ENCODE results near the gene AK8.

Gene AK8

DNA sequence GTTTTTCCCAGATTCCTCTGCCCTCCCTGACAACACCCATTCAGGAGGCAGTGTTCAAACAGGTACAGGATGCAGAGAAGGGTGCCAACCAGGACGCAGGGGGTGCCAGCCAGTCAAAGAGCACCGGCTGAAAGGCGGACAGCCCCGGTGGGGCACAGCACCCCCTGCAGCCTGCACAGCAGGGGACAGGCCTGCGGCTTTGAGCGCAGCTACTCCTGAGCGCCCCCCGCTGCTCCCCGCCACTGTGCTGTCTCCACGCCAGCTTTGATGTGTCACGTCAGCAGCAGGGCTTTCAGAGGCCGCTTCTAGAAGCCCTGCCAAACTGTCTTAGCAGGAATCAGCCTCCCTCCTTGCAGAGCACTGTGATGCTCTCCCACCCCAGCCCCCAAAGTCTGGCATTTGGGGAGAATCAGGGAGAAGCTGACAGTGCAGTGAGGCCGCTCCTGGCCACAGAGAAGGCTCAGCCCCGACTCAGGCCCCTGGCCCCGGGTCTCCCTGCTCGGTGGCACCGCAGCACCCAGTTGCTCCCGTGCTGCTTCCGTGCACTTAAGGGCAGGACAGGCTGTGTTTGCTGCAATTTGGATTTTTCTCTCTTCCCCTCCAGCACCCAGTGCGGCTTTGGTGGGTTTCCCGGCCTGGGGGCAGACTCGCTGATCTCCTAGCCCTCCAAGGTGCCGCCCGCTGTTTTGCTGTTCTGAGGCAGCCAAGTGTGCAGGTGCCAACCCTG, 20.3 kb downstream of the AK8 start:
- DNase-seq (ENCODE audit: low spot score) = no peak

DNA sequence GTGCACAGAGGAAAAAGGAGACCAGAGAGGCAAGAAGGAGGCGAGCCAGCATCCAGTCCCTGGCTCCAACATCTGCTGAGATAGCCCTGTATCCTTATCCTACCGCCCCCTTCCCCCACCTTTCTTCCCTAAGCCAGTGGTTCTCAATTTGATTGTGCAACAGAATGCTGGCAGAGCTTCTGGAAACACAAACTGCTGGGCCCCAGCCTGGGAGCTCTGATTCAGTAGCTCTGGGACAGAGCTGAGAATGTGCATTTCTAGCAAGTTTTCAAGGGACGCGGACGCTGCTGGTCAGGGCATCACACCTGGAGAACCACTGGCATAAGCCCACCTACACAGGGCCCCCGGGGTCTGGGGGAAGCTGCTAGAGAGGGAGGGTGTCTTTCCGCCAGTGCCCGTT, 21.1 kb downstream of the AK8 start:
- DNase-seq (ENCODE audit: low spot score) = no peak

DNA sequence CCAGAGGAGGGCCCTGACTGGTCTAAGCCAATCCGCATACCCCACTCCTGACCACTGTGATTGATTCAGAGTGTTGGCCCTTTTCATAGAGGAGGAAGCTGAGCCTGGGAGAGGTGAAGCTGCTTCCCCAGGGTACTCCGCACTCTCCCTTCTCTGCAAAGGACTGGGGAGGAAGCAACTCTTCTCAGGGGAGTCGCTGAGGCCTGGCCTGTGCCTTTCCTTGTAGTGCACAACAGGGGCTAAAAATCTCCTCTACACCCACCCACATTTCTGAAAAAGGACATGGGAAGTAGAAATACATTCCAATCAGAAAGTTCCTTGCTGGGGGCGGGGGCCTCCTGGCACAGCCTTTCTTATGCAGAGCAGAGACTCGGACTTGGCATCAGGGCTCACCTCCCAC, 22.2 kb downstream of the AK8 start:
- no peak for DNase-seq (ENCODE audit: low spot score)

DNA sequence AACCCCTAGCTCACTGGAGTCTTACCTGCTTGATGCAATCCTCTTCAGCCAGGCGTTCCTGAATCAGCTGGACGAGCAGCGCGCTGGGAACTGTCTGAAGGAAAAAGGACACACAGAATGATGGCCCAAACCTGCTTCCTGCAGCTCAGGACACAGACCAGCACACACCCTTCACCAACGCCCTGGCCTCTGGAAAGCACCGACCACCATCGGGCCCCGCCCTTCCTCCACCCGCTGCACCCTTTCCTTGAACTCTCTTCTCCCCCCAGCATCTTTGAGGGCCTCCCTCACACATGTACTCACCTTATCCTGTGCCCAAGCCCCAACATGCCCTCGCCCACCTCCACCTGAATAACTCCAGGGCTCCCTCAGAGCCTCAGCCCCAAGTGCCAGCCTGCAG, 23.3 kb downstream of the AK8 start:
- no peak for DNase-seq (ENCODE audit: low spot score)

DNA sequence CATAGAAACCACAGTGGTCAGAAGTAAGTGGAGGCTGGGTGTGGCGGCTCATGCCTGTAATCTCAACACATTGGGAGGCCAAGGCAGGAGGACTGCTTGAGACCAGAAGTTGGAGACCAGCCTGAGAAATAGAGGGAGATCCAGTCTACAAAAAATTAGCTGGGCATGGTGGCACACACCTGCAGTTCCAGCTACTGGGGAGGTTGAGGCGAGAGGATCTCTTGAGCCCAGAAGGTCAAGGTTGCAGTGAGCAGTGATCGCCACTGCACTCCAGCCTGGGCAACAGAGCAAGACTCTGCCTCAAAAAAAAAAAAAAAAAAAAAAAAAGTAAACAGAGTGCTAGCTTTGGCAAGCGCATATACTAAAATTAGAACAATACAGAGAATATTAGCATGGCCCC, 24.6 kb downstream of the AK8 start:
- no peak for DNase-seq (ENCODE audit: low spot score)

DNA sequence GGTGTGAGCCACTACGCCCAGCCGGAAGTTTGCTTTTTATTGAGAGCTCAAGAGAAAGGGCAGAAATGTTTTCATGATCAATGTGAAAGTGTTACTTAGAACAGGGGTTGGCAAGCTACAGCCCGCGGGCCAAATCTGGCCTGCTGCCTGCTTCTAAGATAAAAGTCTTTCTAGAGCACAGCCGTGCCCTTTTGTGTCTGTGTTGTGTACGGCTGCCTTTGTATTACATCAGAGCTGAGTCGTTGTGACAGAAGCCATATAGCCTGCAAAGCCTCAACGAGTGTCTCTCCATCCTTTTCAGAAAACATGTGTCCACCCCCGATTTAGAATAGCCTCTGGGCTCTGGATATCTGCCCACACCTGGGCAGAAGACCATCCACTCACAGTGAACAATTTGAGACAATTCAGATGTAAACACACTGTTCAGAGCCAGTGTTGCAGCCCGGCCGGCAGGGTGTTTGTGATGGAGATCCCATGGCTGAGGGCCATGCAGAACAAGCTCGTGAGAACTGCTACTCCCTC, 28.8 kb downstream of the AK8 start:
- DNase-seq (ENCODE audit: low spot score) = no peak

DNA sequence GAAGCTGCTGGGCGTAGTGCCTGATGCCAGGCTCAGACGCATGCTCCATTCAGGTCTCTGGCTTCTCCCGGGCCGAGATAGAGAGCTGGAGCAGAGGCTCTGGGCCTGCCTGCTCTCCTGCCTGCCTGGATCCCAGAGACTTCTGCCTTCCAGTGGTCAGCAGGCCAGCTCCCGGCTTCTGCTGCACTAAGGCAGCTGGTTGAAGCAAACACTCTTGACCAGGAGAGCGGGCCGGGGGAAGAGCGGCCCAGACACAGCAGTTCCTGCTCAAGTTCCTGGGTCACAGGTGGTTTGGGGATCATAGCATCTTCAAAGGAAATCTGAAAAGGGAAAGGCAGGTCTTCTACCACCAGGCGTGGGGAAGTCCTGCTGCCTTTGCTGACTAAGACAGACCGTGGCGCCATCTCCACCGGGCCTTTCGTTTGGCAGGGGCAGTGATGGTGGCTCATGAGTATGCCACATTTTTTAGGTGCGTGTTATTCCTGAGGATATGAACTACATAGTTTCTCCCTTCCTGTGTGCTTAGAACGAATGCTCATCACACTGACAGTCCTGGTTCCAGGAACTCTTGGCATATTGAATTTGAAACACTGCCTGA, 31.1 kb downstream of the AK8 start:
- no peak for DNase-seq (ENCODE audit: low spot score)

DNA sequence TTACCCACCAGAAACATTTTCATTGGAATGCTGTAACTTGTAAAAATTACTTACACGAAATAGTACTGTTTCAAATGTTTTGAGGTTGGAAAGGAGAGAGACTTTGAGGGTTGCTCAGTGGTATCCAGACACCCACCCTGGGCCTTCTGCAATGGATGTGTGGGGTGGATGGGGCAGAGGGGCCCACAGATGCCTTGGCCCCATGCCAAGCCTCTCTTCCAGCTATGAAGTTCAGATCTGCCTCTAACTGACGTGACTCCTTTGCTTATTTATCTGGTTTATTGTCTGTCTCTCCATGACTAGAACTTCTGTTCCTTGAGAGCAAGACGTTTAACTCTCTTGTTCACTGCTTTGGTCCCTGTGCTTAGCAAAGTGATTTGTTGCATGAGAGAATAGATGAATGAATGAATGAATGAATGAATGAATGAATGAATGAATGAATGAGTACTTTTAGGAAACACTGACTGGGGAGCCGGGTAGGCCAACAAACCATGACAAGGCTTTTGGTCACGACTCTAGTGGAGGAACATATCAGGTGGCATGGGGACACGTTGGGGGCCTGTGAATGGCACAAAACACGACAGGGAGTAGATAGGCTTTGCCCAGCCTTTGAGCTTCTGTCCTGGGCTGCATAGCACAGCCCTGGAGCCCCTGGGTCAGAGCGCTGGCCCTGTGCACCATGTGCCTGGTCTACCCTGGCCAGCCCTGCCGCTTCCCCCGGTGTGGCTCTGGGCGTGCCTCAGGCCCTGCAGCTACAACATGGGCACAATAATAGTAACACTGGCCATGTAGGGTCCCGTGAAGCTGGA, 31.8 kb downstream of the AK8 start:
- no peak for DNase-seq (ENCODE audit: low spot score)

DNA sequence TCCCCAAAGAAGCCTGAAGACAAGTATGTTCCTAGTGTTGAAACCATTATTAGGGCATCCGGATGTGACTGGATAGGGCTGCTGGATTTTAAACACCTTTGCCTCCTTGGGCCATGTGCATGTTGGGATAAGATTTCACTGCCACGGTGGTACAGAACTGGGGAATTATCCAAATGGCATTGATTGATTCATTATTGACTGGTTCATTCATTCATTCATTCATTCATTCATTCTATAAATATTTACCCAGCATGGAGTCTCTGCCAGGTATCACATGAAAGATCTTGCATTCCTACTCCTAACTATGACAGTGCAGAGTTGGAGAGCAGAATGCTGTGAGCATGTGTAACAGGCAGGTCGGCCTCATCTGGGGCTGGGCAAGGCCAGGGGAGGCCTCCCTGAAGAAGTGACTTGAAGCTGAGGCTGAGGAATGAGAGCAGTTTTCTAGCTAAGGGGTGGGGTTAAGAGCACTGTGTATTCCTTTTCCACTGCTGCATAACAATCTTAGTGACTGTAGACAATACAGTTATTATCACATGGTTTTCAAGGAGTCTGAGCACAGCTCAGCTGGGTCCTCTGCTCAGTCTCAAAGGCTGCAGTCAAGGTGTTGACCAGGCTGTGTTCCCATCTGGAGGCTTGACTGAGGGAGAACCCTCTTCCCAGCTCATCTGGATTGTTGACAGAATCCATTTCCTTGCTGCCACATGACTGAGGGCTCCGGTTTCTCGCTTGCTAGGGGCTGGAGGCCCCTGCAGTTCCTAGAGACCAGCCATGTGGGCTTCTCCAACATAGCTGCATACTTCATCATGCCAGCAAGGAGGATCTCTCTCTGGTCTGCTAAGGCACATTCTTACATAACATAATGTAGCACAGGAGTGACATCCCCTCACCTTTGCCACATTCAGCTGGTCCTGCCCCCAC, 35.7 kb downstream of the AK8 start:
- DNase-seq (ENCODE audit: low spot score) = no peak

DNA sequence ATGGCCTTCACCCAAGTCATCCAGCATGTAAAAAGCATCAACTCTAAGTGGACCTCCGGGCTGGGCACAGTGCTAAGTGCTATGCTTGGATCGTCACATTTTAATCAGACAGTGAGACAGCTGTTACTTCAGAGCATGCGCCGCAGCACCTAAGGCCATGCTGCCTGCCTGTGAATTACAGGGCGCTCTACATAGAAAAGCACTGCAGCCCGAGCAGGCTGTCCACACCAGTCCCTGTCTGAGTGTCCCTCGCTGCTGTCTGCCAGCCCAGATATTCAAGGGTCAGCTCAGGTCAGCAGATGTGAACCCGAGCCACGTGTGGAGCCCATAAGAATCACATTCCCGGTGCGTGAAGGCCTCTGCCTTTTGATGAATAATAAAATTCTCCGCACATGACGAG, 37.1 kb downstream of the AK8 start:
- no peak for DNase-seq (ENCODE audit: low spot score)

DNA sequence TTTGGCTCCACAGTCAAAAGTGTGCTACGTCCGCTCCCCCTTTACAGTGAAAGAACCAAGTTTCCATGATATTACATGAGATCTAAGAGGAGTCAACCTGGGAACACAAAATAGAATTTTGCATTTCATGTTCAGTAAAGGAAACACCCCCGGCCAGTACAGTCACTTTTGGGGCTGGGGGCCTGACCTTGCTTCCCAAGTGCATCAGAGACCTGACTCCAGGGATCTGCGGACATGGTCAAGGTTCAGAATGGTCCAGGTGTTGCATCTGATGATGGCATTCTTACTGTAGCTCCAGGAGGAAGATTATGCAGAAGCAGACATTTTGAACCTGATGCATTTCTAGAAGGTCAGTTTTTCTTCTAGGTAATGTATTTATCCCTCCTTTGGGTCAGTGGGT, 39.8 kb downstream of the AK8 start:
- DNase-seq (ENCODE audit: low spot score) = no peak

DNA sequence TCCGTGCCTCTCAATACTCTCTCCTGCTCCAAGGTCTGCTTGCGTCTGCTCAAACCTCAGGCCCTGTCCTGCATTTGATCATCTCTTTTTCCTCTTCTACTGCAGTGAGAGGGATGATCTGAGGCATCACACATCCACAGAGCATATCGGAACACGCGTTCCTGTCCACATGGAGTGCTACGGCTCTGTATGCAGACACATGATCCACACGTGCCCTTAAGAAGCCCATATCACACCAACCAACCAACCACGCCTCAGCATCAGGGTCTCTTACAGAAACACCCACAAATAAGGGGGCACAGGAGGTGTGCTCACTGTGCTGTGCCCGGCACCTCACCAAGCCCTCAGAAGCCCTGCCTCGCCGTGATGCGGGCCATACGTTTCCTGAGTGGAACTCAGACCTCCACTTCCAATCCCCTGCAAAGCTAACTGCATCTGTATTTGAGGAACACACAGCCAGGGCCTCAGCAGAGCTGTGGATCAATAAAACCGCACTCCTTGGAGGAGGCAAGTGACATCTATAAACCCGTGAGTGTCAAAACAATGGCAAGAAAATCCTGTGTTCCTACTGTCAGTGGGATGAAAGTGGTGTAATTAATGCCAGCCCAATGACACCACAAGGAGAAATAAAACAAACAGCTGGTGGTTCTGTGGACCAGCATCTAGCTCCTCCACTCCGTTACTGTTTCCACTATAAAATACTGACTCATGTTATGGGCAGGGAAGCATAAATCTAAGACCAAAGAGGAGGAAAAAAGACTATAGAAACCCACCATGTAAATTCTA, 40.4 kb downstream of the AK8 start:
- no peak for DNase-seq (ENCODE audit: low spot score)

DNA sequence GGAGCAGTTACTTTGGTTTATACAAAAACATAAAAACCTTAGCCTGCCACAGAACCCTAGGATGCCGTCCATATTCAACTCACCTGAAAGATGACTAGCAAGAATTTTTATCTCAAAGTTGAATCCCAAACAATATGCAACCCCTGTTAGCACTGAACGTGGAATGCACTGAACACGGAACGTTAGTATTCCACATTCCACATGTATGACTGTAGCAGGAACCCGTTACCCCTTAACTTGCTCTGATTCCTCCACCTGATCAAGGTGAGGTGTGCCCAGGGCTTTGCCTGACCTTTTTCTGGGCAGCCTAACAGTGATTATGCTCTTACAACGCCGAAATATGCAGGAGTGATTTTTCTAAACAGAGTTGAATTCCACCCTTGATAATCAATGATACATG, 43.7 kb downstream of the AK8 start:
- DNase-seq (ENCODE audit: low spot score) = no peak

DNA sequence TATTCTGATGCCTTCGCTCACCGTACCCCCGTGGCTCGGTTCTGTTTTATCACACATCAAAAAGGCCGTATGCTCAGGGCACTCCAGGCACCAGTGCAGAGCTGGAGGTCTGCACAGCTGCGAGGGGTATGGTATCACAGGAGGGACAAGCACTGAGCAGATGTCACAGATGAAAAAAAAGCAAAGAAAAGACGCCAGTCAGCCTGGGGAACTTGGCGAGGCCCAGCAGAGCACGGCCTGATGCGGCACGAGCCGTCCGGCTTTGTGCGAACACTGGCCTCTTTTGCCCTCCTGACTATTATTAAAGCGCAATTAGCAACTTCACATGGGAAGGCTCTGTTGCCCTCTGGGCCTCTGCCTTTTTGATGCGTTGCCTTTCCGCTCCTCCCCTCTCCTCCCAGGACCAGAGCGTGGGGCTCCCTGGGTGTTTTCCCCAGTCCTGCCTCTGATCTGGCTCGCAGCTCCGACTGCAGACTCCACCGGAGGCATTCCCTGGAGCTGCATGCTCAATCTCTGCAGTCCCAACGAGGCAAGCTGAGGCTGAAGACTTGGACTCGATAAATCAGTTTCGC, 44.4 kb downstream of the AK8 start:
- no peak for DNase-seq (ENCODE audit: low spot score)

DNA sequence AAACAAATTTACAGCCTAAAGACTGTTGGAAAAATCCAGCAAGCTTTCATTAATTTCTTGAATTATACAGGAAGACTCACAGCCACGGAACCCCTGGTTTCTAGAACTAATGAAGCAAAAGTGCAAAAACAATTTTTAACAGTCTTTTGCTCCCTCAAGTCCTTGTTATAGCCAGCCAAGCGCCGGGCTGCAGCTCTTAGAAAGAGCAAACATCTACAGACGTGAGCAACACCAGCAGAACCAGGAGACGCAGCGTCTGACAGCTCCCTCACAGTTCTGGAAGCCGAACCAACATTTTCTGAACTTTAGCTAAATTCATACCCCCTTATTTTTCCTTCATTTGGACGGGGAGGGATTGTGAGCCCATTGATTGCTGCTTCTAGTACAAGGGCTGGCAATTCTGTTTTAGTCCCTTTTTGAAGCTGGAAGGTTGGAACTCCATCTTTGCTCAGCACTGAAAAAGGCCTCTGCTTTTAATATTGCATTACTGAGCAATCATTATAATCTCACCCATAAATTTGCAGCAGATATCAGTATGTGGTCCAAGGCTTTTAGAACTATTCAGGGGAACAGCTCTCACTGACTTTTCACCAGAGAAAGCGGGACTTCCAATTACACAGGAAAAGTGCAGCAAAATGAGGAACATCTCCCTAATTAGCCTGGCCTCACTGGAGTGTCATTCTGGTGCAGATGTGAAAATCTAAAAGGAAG, 45.8 kb downstream of the AK8 start:
- DNase-seq (ENCODE audit: low spot score) = no peak

DNA sequence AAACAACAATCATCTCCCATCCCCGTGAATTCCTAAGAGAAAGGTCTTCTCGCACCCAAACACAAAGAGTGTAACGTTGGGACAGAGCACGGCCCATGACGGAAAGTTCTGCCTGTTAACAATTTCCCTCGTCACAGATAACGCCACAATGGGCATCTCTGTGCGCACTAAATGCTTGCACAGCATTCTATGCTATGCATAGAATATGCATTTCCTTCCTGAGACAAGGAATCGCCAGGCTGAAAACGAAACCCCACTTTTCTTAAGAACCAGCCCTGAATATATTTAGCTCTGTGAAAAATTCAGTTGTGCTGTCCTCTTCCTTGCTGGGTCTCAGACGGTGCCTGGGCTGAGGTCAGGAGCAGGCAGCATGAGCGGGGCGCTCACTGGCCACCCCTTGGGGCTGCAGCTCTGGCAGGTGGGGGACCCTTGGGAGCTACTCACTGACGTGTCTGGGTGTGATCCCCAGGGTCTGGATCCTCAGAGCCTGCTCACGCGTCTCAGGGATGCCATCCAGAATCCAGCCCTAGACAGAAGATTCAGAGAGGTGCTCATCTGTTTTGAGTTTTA, 49.8 kb downstream of the AK8 start:
- no peak for DNase-seq (ENCODE audit: low spot score)

DNA sequence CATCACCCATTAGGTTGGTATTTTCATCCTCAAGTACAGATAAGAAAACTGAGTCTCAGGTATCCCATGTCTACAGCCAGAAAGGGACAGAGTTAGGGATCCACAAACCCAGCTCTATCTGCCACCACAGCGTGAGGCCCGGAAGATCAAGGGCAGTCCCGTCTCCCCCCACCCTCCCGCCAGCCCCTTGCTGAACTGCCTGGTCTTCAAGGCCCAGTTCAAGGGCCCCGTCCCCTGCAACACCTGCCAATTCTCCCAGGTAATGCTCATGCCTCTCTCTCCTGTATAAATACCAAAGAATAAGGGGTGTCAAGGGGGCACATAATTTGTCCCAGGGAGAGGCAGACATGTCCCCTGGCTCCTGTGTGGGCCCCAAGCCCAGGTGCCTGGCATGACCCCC, 50.7 kb downstream of the AK8 start:
- no peak for DNase-seq (ENCODE audit: low spot score)

DNA sequence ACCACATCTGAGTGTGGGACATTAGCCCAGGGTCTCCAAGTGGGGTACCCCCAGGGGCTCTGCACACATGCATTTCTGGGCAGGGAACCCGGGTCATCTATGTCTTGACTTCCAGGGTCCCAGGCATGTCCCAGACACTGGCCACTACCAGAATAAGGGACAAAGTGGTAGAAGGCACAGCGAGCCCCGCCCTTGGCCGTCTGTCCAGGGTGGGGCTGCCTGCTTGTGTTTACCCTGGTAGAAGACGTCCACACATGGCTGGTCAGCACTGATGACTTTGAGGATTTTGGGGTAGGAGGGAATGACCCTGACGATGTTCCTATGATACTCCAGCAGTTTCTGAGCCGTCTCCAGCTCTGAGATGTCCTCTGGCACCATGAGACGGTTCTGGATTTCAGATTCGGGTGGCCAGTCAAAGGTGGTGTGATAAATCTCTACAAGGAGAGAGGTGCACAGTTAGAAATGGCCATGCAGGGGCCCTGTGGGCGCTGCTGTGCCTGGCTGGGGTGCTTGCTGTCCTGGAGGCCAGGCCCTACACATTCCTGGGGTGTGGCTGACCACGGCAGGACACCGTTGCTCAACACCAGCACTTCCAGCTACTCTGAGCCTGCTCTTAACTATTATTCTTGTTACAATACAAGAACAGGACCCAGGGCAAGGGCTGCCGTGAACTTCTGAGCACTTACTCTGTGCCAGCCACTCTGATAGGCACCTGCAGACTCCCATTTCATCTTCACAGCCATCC, 51.3 kb downstream of the AK8 start:
- no peak for DNase-seq (ENCODE audit: low spot score)

DNA sequence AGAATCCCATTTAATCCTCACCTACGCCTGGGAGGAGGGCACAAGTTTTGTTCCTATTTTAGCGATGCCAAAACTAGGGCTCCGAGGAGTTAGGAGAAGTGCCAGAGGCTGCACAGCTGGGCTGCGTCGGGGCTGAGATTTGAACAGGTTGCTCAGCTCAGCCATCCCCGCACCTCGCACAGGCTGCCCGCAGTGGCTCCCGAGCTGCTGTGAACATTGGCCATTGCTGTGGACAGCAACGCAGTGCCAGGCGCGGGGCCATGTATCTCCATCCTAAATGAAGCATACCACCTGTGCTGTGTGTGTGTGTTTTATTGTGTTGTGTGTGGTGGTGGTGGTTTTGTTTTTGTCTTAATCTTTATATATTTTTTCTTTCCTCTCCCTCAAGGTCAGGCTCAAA, 52.0 kb downstream of the AK8 start:
- DNase-seq (ENCODE audit: low spot score) = no peak
